GM18858 (cell line): ENCODE results near the gene TMEM26.

Experiments
- ATAC-seq: cut with Tn5 transposase; IDR thresholded peaks from one replicate; pipeline ENCODE4 v1.9.1; 2021; ENCODE audit not compliant: unreplicated experiment

TMEM26 gene

DNA sequence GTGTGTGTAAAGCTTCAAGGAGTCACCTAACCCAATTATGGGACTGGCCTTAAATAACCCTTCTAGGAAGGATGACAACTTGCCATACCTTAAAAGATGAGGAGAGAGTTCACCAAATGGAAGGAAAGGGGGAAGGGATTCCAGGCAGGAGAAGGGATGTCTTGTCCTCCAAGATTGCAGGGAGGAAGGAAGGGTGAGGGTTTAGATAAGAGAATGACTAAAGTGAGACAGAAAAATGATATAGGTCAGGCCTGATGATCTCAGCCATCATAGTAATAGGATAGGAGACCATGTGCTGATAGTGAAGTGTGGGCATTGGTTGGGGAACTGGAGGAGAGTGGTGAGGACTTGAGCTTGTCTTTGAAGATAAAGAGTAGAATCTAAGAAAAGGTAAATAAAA is 7.7 kb upstream of the TMEM26 start:
- no peak for ATAC-seq

DNA sequence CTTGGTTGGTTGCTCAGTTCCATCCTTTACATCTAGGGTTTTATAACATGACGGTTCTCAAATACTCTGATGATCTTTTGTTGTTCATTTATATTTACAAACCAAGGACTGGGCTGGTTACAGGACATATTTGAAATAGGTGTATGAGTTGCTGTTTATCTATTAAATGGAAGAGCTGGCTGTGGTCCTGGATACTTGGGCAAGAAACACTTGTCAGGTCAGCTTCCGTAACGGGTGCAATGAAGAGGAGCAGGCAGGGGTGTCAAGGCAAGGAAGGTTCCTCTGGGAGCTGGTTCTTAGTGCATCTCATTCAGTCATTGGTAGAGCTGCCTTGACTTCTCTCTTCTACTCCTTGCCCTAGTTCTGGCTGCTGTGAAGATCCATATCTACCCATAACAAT is 4.8 kb upstream of the TMEM26 start:
- ATAC-seq = no peak

DNA sequence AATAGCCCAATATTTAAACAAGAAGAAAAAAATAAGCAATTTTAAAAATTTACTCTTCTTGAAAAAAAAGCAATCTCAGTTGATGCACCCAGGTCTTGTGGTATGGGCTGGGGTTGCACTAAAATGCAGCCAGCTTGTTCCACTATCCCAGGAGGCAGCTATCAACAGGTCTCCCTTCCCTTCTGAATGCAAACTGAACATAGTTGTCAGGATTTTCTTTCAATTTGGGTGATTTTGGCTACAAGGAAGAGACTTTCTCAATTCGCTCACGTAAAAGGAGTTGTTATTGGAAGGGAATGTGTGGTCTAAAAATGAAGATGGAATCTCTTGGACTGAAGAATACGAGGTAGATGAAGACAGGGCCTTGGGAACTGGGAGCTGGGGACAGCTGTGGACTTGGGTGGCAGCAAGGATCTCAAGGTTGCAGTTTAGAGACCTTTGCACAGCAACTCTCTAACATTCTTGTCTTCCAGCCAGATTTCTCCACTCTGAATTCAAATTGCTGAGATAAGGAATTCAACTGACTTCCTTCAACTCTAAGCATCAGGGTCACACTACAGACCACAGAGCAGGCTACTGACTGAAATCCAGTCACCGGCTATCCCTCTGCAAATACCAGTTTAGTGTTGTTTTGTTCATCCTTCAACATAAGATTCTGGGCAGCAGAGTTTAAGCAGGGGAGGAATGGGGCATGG is 3.1 kb upstream of the TMEM26 start:
- ATAC-seq = no peak

DNA sequence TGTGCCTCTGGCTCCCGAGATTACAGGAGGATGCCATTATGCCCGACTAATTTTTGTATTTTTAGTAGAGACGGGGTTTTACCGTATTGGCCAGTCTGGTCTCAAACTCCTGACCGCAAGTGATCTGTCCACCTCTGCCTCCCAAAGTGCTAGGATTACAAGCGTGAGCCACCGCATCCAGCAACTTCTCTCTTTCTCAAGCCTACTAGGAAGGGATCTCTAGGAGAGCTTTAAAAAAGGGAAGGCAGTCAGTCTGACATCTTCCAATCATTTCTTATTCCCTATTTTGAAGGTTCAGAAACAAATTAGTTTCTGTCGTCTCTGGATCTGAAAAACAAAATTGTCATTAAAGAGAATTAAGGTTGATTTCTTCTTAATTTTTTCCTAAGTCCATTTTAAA is 2.5 kb upstream of the TMEM26 start:
- ATAC-seq = no peak

DNA sequence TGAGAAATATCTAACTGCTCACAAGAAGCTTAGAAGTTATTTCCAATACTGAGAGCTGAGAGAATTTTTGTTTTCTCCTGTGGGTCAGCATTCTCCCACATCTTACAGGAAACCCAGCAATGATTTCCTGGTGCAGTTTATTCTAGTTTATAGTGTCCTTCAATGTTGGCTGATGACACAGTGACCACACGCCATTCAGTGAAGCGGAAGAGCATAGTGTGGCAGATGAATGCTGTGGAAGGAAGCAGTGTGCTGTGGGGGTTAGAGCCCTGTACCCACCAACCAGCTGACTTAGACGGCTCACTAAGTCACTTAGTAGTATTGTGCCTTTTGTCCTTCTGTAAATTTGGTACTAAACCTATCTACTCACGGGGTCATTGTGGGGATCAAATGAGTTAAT is 1.4 kb upstream of the TMEM26 start:
- no peak for ATAC-seq

DNA sequence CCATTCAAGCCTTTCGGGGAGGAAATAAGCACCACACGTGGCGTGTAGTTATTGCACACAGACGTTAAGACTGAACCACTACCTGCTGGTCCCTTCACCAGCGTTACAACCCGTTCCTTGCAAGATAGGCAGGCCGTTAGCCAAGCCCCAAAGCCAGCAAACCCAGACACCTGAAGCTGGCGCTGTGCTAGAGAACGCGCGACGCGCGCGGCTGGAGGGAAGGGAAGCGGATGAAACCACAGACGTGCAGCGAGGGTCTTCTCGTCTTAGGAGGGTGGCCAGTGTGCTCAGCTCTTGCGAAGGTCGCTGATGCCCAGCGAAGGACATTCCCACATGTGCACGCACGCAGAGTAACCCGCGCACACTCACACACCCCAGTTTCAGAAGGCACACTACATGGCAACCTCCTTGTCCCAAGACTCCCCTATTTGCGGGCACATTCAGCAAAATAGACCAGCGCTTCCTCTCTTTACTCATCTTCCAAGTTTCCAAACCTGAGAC is 980 bp downstream of the TMEM26 start:
- no peak for ATAC-seq

DNA sequence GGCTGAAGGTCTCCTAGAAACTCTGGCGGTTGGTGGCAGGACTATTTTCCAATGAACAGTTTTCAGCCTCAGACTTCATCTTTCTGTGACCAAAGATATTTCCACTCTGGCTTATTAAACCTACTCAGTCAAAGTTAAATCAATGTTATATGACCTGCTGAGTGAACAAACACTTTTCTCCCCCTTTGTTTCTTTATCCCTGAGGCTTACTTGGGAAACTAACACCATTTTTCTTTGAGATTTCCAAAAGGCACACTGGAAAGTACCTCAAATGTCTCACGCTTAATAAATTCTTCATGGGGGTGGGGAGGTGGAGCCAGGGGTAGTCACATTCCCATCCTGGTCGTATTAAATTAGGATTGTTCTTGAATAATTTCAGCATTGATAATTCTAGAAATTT is 1.8 kb downstream of the TMEM26 start:
- no peak for ATAC-seq

DNA sequence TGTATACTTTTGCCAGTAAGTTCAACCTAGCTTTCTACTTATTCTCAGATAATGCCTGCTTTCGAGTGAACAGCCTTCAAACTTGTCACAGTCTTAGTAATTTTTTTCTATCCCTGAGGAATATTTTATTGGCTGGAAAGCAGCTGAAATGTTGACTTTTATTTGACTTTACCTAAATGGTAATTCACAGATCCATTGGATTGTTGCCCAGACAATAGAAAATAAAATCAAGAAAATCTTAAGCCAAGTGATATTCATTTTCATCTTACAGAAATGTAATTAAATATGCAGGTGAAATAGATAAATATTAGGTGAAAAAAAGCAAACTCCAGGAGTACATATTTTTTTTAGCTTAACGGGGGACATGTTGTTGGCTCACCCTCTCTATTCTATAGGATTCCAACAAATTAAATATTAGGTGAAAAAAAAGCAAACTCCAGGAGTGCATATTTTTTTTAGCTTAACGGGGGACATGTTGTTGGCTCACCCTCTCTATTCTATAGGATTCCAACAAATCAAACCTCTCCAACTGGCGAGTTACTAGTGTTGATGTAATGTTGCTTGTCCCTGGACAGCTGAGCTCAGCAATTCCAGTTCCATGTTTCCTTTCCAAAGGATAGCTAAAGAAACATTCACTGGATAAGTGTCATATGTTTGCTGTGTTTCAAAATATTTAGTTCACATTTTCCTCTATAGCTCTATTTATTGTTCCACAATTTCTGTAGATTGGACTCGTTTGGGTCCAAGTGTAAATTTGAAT is 4.2 kb downstream of the TMEM26 start:
- ATAC-seq = no peak

DNA sequence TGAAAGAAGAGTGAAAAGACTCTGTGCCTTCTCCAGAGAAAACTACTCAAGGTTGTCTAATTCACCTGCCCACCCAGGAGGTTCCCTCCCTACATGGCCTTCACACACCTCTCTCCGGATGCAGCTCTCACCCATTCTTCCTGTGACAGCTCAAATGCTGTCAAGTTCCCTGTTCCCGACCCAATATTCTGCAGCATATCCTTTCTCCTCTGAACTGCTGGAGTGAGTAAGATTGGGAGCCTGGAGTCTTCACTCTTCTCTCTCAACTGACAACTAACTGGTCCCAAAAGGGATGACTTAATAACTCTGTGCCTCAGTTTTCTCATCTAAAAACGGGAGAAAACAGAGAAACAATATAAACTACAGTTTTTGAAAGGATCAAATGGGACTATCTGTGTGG is 5.1 kb downstream of the TMEM26 start:
- no peak for ATAC-seq

DNA sequence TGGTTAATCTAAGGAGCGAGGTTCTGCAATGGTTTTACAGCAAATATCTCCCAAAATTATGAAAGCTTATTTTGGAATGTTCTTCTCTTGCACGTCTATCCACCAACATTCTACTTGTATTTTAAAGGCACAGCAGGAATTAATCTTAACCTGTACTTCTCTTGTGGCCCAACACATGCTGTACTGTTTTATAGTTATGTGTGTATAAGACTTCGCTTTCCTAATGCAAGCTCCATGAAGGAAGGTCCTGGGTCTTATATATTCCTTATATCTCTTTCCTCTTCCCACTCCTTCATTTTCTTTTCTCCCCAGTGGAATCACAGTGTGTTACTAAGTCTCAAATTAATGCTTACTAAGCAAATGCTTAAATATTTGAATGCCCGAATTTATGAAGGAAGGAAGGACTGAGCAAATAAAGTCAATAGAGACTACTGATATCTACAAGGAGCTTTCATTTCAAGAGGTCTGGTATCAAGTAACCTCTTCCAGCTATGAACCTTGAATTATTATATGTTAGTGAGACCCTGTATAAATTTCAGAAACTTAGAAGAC is 14.0 kb downstream of the TMEM26 start:
- no peak for ATAC-seq

DNA sequence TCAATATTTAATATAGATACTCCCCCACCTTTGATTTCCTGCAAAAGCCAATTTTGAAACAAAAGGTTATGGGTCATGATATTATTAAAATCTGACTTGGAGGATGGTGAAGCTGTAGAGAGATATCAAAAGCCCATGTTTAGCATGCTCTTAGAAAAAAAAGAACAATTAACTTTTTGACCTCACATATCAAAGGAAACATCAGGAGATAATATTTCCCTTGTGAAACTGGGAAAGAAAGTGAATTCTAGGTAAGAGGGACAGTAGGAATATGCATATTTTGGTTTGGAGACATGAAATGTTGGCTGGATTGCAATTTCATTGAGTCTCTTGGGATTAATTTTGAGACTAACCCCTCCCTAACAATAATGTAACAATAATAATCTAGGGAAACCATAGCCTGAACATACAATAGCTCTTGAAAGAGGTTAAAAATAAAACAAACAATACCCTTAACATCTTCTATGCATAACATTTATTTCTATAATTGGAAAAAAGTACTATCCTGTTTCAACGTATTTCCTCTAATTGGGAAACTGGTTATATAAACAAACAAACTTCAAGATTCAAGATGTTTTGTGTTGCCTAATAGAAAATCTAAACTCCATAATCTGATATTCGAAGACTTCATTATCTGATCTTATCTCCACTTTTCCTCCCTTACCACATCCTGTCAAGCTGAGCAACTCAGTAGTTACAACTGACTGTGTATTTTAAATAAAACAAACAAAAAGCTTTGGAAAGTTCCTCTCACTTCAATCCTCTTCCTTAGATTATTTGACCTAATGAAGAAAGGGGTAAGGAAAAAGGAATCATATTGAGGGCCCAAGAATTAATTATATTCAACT is 14.8 kb downstream of the TMEM26 start:
- no peak for ATAC-seq

DNA sequence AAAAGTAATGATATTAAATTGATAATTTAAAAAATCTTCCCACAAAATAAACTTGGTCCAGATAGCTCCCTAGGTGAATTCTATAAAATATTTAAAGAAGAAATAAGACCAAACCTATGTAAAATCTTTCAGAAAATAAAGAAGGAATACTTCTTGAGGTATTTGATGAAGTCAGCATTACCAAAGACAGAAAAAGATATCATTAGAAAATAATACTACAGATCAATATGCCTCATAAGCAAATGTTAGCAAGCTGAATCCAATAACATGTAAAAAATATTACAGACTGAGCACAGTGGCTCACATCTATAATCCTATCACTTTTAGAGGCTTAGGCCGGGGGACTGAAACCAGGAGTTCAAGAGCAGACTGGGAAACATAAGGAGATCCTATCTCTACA is 30.0 kb downstream of the TMEM26 start:
- ATAC-seq = no peak

DNA sequence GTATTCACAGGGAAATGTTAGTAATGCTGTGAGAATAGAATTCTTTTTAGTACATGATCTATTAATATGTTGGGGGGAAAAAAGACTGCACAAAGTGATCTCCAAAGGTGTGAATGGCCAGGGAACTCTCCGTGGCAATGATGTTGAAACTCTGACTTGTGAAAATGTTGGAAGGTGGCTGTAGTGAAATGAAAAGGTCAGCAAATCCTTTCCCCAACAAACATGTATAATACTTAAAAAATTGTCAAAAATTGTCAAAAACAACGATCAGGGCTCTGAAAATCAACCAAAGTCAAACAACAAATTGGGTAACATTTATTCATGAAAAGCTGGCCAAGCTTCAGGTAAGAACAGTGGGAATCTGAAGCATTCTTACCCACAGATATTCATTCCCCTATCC is 35.5 kb downstream of the TMEM26 start:
- no peak for ATAC-seq

DNA sequence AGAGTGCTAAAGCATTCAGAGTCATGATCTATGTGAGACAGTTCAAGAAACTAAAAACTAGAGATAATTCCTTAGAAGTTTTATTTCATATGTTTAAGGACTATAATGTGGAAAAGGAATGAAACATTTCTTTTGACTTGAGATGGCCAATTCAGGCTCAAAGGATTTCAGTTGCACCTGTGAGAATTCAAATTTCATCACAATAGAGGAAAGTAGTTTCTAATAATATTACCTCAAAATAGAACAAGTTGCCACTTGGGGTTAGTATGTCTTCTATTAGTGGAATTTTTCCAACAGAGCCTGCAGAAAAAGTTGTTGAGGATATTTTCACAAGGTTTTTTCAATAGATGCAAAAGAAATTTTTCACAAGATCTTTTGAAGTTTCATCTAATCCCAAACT is 37.4 kb downstream of the TMEM26 start:
- ATAC-seq = no peak

DNA sequence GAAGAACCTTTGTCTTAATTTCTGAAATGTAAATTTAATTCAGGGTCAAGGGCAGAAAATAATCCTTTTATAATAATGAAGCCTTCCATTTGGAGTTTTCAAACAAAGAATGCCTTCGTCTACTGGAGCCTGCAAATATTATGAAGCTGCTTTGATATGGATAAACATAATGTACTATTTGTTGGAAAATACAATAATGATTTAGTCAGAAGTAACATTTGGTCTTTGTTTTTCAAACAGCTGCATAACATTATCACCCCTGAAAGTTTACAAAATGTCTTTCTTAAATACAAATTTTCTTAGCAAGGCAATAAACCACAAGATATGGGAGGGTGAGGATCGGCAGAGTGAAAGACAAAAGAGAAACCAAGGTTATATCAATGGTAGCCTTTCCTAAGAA is 41.5 kb downstream of the TMEM26 start:
- no peak for ATAC-seq

DNA sequence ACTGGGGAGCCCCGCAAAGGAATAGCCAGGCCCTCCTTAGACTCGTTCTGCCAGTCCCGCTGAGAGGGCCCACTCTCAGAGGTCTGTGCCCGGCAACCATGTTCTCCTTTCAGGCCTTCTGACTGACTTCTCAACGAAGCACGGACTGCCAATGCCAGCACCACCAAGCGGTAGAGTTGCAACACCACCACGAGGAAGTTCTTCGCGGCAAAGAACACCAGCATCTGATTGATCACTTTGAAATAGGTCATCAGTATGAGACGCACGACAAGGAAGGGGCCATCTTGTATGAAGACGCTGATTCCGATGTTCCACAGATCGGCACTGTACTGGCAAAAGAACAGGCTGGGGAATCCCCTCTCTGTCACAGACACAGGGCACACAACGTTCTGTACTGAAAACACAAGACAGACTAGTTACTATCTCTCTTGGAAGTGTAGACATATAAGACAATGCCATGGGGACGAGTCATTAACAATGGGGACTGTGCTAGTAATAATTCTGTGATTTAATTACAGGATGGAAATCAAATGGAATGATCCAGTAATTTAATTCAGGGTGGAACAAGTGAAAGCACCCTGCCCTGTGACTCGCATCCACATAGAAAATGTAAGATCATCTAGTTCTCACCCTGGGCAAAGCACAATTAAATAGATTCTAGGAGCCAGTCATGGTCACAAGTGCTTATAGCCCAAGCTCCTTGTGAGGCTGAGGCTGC is 42.7 kb downstream of the TMEM26 start:
- no peak for ATAC-seq

DNA sequence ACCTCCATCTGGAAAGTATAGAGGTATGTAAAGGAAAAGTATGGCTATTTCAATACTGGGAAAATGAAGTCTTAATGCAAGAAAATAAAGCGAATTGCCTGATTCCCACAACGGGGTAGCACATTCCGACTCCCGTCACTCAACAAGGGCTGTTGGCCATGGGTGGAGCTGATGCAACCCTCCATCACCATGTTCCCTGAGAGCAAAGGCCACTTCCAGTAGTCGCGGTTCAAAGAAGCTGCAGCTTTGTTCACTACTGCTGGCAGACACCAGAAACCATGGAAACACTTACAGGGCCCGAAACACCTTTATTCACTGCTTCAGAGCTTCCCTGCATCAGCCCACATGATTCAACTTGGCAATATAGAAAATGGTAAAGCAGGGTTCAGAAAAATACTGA is 44.0 kb downstream of the TMEM26 start:
- no peak for ATAC-seq

DNA sequence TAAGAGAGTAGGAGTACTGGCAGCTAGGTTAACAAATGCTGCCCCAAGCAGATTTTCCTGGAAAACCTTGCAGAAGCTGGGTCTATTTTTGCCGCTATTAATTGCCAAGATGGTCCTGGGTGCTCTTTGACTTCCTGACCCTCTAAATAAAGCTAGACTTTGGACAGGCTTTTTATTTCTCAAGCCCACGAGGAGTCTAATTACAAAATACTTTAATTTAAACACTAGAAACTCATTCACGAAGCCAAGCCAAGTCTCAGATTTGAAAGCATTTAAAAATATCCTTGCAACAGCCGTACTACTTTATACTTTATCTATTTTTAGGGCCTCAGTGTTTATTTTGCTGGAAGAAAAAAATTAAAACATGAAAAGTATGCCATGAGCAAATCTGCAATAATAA is 45.1 kb downstream of the TMEM26 start:
- no peak for ATAC-seq

DNA sequence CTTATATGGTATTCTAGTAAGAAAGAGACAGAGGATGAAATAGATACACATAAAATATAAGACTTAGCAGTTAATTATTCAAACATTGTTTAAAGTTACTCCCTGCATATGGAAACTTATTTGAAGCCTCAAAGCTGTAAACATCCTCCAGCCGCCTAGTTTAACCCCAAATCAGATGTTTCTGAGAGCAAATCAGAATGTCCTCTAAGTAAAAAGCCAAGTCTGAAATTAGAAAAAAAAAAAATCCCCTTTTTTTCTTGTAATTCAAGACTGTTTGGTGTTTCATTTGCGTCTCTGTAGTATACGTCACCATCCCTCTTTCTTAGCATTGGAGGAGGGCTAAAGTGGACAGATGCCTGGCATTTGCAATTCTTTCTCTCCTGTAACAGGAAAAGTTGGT is 46.4 kb downstream of the TMEM26 start:
- ATAC-seq = no peak

DNA sequence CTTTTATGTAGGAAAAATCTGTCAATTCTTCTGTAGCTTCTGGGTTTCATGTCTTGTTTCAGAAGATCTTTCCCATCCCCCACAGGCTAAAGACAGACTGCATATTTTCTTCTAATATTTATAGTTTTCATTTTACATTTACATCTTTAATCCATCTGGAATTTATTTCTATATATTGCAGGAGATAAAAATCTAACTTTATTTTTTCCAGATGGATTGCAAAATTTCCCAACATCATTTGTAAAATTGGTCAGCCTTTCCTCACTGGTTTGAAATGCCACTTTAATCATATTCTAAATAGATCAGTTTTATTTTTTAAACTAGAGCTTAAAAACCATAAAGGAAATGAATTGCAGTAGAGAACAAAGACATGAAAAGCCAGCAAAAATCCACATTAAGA is 46.9 kb downstream of the TMEM26 start:
- ATAC-seq = no peak

DNA sequence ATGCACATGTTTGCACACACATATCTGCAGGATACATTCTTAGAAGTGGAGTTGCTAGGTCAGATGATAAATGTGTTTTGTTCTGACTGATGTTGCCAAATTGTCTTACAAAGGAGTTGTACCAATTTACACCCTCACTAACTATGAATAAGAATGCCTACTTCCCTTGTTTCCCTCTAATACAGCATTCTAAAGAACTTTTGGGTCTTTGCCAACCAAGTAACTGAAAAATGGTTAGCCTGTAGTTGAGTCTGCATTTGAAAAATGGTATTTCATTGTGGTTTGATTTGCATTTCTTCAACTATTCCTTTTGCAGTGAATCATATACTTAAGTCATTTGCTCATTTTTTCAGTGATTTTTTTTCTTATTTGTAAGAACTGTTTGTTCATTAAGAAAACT is 48.4 kb downstream of the TMEM26 start:
- ATAC-seq = no peak
